Measurements from ENCODE around the gene NLGN4X.

NLGN4X gene

DNA sequence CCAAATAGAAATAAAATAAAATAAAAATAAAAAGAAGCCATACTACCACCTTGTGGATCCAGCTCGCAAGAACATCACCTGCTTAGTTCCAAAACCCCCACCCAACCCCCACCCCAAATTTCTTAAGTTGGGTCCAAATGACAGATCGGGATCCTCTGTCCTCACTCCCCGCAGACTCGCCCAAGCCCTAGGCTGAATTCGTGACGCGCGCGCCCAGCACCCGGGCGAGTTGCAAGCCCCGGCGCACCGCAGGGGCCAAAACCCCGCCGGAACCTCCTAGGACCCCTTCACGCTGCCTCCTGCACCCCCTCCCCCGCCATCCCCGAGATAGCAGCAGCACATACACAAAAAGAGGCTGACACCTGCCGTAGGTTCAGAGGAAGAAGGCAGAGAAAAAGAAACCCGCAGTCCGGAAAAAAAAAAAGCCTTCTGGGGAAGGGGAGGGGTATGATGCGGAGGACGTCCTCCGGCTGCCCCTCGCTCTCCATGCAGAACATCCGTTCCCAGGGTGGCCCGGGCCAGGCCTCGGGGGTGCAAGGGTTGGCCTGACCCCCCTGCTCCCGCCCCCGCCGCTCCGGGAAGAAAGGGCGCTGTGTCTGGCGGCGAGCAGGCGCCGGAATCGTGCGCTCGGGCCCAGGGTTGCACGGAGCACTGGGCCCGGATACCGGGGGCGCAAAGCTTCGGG, 2.6 kb downstream of the NLGN4X start:
- H3K79me2 ChIP-seq (ENCODE audit: insufficient read depth, low read length), result no peaks in the 10 kb centered on the region
- no peaks in the 10 kb centered on the region for H3K36me3 ChIP-seq (ENCODE audit: insufficient read depth, low read length)
- H3K9me2 ChIP-seq (ENCODE audit: low read depth, low read length), result no peaks in the 10 kb centered on the region
- H3K27me3 ChIP-seq (ENCODE audit: insufficient read depth, low read length), result no peaks in the 10 kb centered on the region
- no peaks in the 10 kb centered on the region for H3F3A ChIP-seq (ENCODE audit: insufficient read depth, low read length)
- no peak overlapping the region for H3K4me3 ChIP-seq (ENCODE audit: low read depth, low read length, poor library complexity, severe bottlenecking)
- no peak overlapping the region for H3K9ac ChIP-seq (ENCODE audit: low read length)
- no peak overlapping the region for H3K4me2 ChIP-seq (ENCODE audit: low read length)
- H3K4me1 ChIP-seq (ENCODE audit: insufficient read depth, low read length, severe bottlenecking), result no peaks in the 10 kb centered on the region
- no peaks in the 10 kb centered on the region for H4K20me1 ChIP-seq (ENCODE audit: insufficient read depth, low read length)
- no peak overlapping the region for H2AFZ ChIP-seq (ENCODE audit: low read length)
- TF ChIP-seq, protein P1, sequence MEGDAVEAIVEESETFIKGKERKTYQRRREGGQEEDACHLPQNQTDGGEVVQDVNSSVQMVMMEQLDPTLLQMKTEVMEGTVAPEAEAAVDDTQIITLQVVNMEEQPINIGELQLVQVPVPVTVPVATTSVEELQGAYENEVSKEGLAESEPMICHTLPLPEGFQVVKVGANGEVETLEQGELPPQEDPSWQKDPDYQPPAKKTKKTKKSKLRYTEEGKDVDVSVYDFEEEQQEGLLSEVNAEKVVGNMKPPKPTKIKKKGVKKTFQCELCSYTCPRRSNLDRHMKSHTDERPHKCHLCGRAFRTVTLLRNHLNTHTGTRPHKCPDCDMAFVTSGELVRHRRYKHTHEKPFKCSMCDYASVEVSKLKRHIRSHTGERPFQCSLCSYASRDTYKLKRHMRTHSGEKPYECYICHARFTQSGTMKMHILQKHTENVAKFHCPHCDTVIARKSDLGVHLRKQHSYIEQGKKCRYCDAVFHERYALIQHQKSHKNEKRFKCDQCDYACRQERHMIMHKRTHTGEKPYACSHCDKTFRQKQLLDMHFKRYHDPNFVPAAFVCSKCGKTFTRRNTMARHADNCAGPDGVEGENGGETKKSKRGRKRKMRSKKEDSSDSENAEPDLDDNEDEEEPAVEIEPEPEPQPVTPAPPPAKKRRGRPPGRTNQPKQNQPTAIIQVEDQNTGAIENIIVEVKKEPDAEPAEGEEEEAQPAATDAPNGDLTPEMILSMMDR (IDR thresholded peaks at IDR 0.05; ENCODE audit: low read length), result no peak
- TF ChIP-seq EZH2 (IDR thresholded peaks at IDR 0.05; ENCODE audit: borderline replicate concordance, low read length), result no peak
- no peaks in the 10 kb centered on the region for H3K9me3 ChIP-seq (ENCODE audit: low read length)
- no peak overlapping the region for H3K27ac ChIP-seq (ENCODE audit: low read depth, low read length, poor library complexity, severe bottlenecking)

DNA sequence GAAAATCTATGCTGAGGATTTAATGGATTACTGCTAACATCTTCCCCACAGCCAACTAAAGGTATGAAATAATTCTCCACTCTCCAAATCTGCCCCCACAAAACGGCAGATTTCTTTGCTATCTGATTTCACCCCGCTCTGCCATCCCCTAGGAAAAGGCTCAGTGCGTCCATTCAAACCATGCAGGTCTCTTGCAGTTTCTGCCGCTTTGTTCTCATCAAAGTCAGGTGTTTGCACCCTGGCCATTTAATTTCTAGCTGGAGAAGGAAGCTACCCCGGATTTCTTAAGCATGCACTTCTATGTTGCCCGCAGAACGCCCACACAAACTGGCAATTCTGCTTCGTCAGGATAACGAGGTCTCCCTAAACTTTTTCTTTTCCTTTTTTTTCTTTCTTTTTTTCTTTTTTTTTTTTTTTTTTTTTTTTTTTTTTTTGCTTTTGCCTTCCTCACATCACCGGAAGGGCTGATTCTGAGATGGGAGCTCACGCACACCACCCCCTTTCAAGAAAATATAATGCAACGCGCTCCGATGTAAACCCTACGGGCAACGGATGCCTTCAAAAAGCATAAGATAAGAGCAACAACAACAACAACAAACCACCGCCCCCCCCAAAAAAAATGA, 3.3 kb downstream of the NLGN4X start:
- Histone ChIP-seq H3K4me1 (ENCODE audit: insufficient read depth, low read length, severe bottlenecking) (no peaks in the 10 kb centered on the region), H3K4me2 (ENCODE audit: low read length) (no peak overlapping the region), H3K36me3 (ENCODE audit: insufficient read depth, low read length) (no peaks in the 10 kb centered on the region), H3K4me3 (ENCODE audit: low read depth, low read length, poor library complexity, severe bottlenecking) (no peak overlapping the region), H3K9me3 (ENCODE audit: low read length) (no peaks in the 10 kb centered on the region), H2AFZ (ENCODE audit: low read length) (no peak overlapping the region), H3F3A (ENCODE audit: insufficient read depth, low read length) (no peaks in the 10 kb centered on the region), H3K79me2 (ENCODE audit: insufficient read depth, low read length) (no peaks in the 10 kb centered on the region), H3K9ac (ENCODE audit: low read length) (no peak overlapping the region), H3K9me2 (ENCODE audit: low read depth, low read length) (no peaks in the 10 kb centered on the region), H3K27me3 (ENCODE audit: insufficient read depth, low read length) (no peaks in the 10 kb centered on the region), H3K27ac (ENCODE audit: low read depth, low read length, poor library complexity, severe bottlenecking) (no peak overlapping the region), H4K20me1 (ENCODE audit: insufficient read depth, low read length) (no peaks in the 10 kb centered on the region)
- TF ChIP-seq EZH2 (IDR thresholded peaks at IDR 0.05; ENCODE audit: borderline replicate concordance, low read length), result no peak
- TF ChIP-seq, protein P1 (IDR thresholded peaks at IDR 0.05; ENCODE audit: low read length), result no peak

DNA sequence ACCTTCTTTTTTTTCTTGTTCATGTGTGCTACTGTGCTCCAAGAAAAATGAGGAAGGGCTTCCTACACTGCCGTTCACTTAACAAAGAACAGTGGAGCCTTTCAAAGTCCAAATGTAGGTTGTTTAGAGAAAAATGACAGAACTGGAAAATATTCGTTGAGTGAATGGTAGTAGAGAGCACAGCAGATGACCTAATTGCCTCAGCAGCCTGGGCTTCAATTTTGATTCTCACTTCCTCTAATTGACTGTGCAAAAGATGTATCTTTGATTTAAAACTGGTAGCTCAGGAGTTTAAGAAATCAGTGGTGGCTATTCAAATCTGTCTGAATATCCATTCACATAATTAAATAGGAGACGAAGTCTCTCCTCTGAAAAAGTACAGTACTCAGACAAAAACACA, 5.2 kb downstream of the NLGN4X start:
- Histone ChIP-seq H3K27me3 (ENCODE audit: insufficient read depth, low read length) (no peaks in the 10 kb centered on the region), H2AFZ (ENCODE audit: low read length) (no peak overlapping the region), H3K9ac (ENCODE audit: low read length) (no peak overlapping the region), H3K4me3 (ENCODE audit: low read depth, low read length, poor library complexity, severe bottlenecking) (no peak overlapping the region), H3K79me2 (ENCODE audit: insufficient read depth, low read length) (no peaks in the 10 kb centered on the region), H4K20me1 (ENCODE audit: insufficient read depth, low read length) (no peaks in the 10 kb centered on the region), H3K4me1 (ENCODE audit: insufficient read depth, low read length, severe bottlenecking) (no peaks in the 10 kb centered on the region), H3K27ac (ENCODE audit: low read depth, low read length, poor library complexity, severe bottlenecking) (no peak overlapping the region), H3K4me2 (ENCODE audit: low read length) (no peak overlapping the region), H3K9me2 (ENCODE audit: low read depth, low read length) (no peaks in the 10 kb centered on the region), H3K36me3 (ENCODE audit: insufficient read depth, low read length) (no peaks in the 10 kb centered on the region), H3K9me3 (ENCODE audit: low read length) (no peaks in the 10 kb centered on the region), H3F3A (ENCODE audit: insufficient read depth, low read length) (no peaks in the 10 kb centered on the region)
- TF ChIP-seq, protein P1 (IDR thresholded peaks at IDR 0.05; ENCODE audit: low read length), result no peak
- no peak for TF ChIP-seq EZH2 (IDR thresholded peaks at IDR 0.05; ENCODE audit: borderline replicate concordance, low read length)

All from OCI-LY1 (cell line).